Right atrium auricular region (tissue), 2 donors: Measurements from ENCODE around the gene SCN2A. TPM values are rescaled to one million over a fixed set of nuclear protein-coding genes. Genes with fewer than 3 reads are reported as not detected.

ENCODE experiments used
- DNase-seq: peaks from one replicate; pipeline ENCODE4 v3.0.0-alpha.2; 2019; ENCODE audit warnings: low spot score
- H3K27ac ChIP-seq, 2 donors: fragments of 200-600 bp; sonication (generic); 1 replicate in 1 of 2; 2 replicates in 1 of 2; pipeline ENCODE4 v1.5.1; 2016 to 2019
- H3K27me3 ChIP-seq, 2 donors: fragments of 200-600 bp; sonication (generic); one replicate each; pipeline versions ENCODE4 v1.5.1 to v1.6.0; 2017 to 2019
- H3K36me3 ChIP-seq: fragments of 200-600 bp; sonication (generic); one replicate; pipeline ENCODE4 v1.5.1; 2016
- H3K4me1 ChIP-seq, 2 donors: fragments of 200-600 bp; sonication (generic); one replicate each; pipeline versions ENCODE4 v1.5.1 to v1.6.0; 2017 to 2019
- H3K4me3 ChIP-seq, 2 donors: fragments of 200-600 bp; sonication (generic); 1 replicate in 1 of 2; 2 replicates in 1 of 2; pipeline ENCODE4 v1.5.1; 2017 to 2019; ENCODE audit warnings: mild to moderate bottlenecking in 1 of 2, moderate library complexity in 1 of 2
- H3K9me3 ChIP-seq, 2 donors: fragments of 200-600 bp; sonication (generic); one replicate each; pipeline ENCODE4 v1.5.1; 2019
- total RNA-seq, 2 donors: library from RNA; depleted of rRNA; stranded (reverse); fragments of >200 nt; gene quantifications; one replicate each; pipeline ENCODE4 v1.1.0, GENCODE V29; 2016
- TF ChIP-seq, protein P1 (sequence below), 2 donors: fragments of 200-600 bp; sonication (generic); IDR thresholded peaks; one replicate each; pipeline ENCODE4 v1.5.1; 2019; ENCODE audit warnings: antibody characterized with exemption in 2 of 2

The SCN2A gene
- total RNA-seq, 2 donors from 2014 or later: 0.39 to 1.0 TPM

DNA sequence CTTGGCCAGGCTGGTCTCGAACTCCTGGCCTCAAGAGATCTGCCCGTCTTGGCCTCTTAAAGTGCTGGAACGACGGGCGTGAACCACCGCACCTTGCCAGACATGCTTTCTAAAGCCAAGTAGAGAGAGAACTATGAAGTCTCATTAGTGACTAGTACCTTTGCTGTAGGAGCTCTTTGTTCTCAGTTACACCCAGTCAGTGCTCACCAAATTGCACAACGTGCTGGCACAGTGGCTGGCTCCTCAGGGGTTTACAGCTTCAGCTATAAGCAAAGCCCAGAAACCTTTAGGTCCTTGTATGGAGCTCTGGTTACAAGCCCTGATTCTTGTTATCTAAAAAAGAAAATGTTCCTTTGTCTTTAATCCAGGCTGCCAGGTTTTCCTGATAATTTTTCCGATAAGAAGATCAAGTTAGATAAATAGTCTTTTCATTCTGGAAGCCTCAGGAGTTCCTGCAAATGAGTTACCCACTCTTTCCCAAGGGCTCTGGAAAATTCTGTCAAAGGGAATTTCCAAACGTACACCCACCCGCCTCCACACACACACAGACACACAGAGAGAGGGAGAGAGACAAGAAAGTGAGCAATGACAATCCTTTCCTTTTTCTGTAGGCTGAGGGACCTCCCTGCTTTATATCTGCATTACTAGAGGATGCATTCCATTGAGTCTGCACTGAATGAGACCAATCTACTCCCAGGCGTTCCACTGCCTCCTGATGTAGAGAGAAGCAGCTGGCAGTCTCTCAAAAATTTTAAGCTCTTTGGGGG lies 130.1 kb downstream of the SCN2A start:
- Histone ChIP-seq H3K9me3 (no peaks in the 10 kb centered on the region), H3K27me3 (no peaks in the 10 kb centered on the region), H3K4me3 (no peak overlapping the region), H3K27ac (no peak overlapping the region), H3K4me1 (no peaks in the 10 kb centered on the region), H3K36me3 (no peaks in the 10 kb centered on the region)
- TF ChIP-seq, protein P1, sequence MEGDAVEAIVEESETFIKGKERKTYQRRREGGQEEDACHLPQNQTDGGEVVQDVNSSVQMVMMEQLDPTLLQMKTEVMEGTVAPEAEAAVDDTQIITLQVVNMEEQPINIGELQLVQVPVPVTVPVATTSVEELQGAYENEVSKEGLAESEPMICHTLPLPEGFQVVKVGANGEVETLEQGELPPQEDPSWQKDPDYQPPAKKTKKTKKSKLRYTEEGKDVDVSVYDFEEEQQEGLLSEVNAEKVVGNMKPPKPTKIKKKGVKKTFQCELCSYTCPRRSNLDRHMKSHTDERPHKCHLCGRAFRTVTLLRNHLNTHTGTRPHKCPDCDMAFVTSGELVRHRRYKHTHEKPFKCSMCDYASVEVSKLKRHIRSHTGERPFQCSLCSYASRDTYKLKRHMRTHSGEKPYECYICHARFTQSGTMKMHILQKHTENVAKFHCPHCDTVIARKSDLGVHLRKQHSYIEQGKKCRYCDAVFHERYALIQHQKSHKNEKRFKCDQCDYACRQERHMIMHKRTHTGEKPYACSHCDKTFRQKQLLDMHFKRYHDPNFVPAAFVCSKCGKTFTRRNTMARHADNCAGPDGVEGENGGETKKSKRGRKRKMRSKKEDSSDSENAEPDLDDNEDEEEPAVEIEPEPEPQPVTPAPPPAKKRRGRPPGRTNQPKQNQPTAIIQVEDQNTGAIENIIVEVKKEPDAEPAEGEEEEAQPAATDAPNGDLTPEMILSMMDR (IDR thresholded peaks at IDR 0.05): no peak
- DNase-seq: no peak

DNA sequence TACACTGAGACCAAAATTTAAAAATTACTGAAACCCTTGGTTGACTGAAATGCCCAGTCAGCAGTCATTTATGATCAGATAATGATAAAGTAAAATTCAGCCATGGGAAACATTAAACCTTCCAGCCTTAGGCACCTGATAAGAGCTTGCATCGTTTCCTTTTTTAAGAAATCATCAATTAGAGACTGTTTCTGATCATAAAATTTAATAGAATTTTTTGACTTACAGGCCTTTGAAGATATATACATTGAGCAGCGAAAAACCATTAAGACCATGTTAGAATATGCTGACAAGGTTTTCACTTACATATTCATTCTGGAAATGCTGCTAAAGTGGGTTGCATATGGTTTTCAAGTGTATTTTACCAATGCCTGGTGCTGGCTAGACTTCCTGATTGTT lies 130.7 kb downstream of the SCN2A start:
- Histone ChIP-seq H3K27ac (no peak overlapping the region), H3K9me3 (no peaks in the 10 kb centered on the region), H3K36me3 (no peaks in the 10 kb centered on the region), H3K27me3 (no peaks in the 10 kb centered on the region), H3K4me3 (no peak overlapping the region), H3K4me1 (no peaks in the 10 kb centered on the region)
- TF ChIP-seq, protein P1 (IDR thresholded peaks at IDR 0.05): no peak
- no peak for DNase-seq

DNA sequence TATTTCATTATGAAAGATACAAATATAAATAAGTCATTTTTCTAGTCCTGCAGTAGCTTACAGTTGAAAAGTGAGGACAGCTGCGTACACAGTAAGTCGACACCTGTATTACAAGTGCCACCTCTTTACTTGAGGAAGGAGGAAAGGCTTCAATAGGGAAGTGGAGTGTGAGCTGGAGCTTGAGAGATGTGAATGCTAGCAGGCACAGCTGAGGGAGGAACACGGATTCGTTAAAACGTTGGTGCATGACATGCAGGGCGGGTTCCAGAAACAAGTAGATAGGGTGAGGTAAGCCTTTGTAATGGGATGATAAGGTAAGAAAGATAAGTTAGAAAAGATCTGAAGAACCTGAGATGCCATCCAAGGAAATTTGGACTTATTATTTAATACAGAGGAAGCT lies 132.1 kb downstream of the SCN2A start:
- H3K27ac ChIP-seq: no peak overlapping the region
- DNase-seq: no peak
- no peaks in the 10 kb centered on the region for H3K36me3 ChIP-seq
- no peaks in the 10 kb centered on the region for H3K9me3 ChIP-seq
- no peaks in the 10 kb centered on the region for H3K27me3 ChIP-seq
- TF ChIP-seq, protein P1 (IDR thresholded peaks at IDR 0.05): no peak
- H3K4me3 ChIP-seq: no peak overlapping the region
- no peaks in the 10 kb centered on the region for H3K4me1 ChIP-seq

DNA sequence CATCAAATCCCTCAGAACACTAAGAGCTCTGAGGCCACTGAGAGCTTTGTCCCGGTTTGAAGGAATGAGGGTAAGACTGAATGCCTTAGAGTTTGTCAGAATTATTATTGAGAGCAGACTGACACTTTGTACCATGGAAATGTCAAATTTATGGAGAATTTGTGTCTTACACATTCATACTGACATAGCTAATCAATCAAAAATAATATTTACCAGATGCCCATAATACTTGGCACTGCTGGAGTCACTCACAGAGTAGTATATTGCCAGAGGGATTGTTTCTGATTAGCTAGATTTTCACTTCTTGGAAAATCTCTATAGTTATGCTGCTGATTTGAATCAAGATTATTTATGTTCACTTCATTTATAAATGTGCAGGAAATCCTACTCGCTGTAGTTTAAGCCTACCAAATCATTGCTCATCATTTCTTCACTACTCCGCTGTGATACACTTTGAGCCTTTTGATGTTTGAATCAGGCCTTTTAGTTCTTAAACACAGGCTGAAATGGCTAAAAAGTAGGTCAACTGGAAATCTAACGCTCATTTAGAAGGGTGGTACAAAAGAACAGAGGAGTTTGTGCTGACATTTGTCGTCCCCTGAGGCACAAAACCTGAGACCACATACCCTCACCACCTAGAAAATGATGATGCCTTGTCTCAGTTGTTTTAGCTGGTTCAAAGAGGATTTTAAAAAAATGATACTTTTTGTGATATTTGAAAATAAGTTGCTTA lies 134.2 kb downstream of the SCN2A start:
- TF ChIP-seq, protein P1 (IDR thresholded peaks at IDR 0.05): no peak
- no peak for DNase-seq
- no peak overlapping the region for H3K27ac ChIP-seq
- no peak overlapping the region for H3K4me3 ChIP-seq
- H3K9me3 ChIP-seq: no peaks in the 10 kb centered on the region
- H3K4me1 ChIP-seq: no peaks in the 10 kb centered on the region
- no peaks in the 10 kb centered on the region for H3K27me3 ChIP-seq
- no peaks in the 10 kb centered on the region for H3K36me3 ChIP-seq

DNA sequence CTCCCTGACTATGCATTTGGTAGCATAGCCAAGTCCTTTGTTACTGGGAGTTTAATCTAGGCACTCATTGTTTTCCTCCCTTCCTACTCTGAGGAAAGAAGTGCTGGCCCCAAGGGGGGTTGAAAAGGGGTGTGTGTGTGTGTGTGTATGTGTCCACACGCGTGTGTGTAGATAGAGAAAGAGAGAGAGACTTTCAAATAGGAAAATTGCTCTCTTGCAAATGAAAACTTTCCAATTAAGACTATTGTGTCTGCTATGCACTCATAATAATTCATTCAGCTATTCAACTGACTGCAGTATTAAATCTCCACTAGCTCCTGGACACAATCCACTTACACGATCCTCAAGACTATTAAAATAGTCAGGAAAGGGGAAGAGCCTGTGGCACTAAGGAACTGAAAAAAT lies 137.4 kb downstream of the SCN2A start:
- Histone ChIP-seq H3K9me3 (no peaks in the 10 kb centered on the region), H3K4me1 (no peaks in the 10 kb centered on the region), H3K27ac (no peak overlapping the region), H3K36me3 (no peaks in the 10 kb centered on the region), H3K27me3 (no peaks in the 10 kb centered on the region), H3K4me3 (no peak overlapping the region)
- DNase-seq: no peak
- TF ChIP-seq, protein P1 (IDR thresholded peaks at IDR 0.05): no peak
